NB4 (cell line): ENCODE data around the gene SVOP.
A peak's percentile ranks its signal among the peaks of the same experiment; 100 is the strongest.
"Not testable (repeated sequence)": the region's sequence is repeated elsewhere in the genome, so short reads cannot be mapped to it uniquely, and the experiment has no call there.

Source experiments
- DNase-seq: peaks from one replicate; pipeline ENCODE4 v3.0.0; 2010; ENCODE audit warnings: low read depth
- H3K4me3 ChIP-seq: one replicate; pipeline ENCODE4 v1.5.1; 2011; ENCODE audit warnings: mild to moderate bottlenecking, low read depth, low read length, moderate library complexity
- MAX ChIP-seq: IDR thresholded peaks from 2 replicates; pipeline ENCODE4 v1.6.1; 2011; ENCODE audit warnings: low read depth, low read length
- MYC ChIP-seq: IDR thresholded peaks from 2 replicates; pipeline ENCODE4 v1.6.1; 2011; ENCODE audit warnings: low read depth, low read length
- POLR2A ChIP-seq: IDR thresholded peaks from 2 replicates; pipeline ENCODE4 v1.6.1; 2011; ENCODE audit warnings: mild to moderate bottlenecking; ENCODE audit not compliant: insufficient read length; ENCODE audit errors: extremely low read depth
- TF ChIP-seq, protein P1 (sequence below): IDR thresholded peaks from one replicate; pipeline ENCODE4 v1.5.1; 2012; ENCODE audit warnings: low read depth, low read length

SVOP gene

GRCh38 chr12:109053382-109054123 lies 32.7 kb upstream of the SVOP start:
- H3K4me3 ChIP-seq, result peak overlapping the region; percentile 77
- TF ChIP-seq MAX, result no peak
- no peak for TF ChIP-seq POLR2A
- TF ChIP-seq MYC, result no peak
- TF ChIP-seq, protein P1, sequence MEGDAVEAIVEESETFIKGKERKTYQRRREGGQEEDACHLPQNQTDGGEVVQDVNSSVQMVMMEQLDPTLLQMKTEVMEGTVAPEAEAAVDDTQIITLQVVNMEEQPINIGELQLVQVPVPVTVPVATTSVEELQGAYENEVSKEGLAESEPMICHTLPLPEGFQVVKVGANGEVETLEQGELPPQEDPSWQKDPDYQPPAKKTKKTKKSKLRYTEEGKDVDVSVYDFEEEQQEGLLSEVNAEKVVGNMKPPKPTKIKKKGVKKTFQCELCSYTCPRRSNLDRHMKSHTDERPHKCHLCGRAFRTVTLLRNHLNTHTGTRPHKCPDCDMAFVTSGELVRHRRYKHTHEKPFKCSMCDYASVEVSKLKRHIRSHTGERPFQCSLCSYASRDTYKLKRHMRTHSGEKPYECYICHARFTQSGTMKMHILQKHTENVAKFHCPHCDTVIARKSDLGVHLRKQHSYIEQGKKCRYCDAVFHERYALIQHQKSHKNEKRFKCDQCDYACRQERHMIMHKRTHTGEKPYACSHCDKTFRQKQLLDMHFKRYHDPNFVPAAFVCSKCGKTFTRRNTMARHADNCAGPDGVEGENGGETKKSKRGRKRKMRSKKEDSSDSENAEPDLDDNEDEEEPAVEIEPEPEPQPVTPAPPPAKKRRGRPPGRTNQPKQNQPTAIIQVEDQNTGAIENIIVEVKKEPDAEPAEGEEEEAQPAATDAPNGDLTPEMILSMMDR, result no peak
- DNase-seq, result peak; percentile 20

DNA sequence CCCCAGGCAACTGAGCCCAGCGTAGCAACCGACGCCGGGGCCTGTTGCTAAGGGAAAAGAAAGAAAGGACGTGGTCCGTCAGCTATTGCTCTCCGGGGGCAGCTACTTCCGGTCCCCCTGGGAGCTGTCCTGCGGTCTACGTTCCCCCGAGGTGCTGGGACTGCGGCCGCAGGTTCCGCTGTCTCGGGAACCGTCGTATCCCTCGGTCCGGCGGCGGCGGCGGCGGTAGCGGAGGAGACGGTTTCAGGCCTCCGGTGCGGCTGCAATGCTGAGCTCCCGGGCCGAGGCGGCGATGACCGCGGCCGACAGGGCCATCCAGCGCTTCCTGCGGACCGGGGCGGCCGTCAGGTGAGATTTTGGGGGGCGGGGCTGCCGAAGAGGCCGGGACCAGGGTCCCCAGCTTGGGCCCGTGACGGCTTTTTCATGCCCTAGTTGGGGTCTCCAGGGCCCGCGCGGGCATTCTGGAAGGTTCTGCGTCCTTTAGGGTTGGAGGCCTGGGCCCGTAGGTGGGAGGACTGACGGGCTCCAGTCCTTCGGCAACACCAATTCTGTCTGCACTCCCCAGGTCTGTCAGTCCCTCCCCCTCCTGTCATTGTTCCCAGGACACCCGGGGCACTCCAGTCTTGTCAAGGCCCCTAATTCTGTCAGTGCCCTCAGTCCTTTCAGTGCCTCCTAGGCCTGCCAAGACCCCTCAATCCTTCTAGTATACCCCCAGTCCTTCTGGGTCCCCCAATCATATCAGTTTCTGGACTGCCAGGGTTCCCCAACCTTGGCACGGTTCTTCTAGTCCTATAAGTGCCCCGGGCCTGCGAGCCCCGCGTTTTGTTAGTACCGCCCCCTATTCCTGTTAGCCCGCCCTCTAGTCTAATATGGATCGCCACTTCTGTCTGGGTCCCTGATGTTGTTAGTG lies 31.8 kb upstream of the SVOP start, which contains the start of gene USP30:
USP30 (plus strand) TSS at position 163 of the 910 bp plus-strand sequence; CDS start at position 266, 103 bp downstream.
- TF ChIP-seq, protein P1, result no peak
- TF ChIP-seq MAX (peak; percentile 40; the same call in 1 of the 2 replicates), POLR2A (peak; percentile 33), MYC (peak; percentile 59; the same call in 1 of the 2 replicates)
- H3K4me3 ChIP-seq, result peak within 1 kb of the TSS; percentile 77
- DNase-seq, result peak; percentile 94

DNA sequence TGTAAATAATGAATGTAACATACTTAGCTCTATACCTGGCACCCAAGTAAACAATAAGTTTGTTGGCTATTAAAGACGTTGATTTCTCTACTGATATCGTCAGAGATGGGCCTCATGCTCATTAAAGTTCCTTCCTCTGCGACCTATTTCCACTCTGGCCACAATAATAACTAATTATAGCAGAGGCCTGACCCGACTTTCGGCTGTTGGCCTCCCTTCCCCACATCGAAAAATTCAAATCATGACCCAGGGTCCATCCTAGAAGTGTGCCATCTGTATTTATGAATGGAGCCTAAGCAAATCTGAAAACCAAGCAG lies 31.2 kb upstream of the SVOP start:
- DNase-seq, result no peak
- H3K4me3 ChIP-seq, result peak overlapping the region; percentile 77
- TF ChIP-seq MAX (no peak), POLR2A (no peak), MYC (no peak)
- TF ChIP-seq, protein P1, result no peak

DNA sequence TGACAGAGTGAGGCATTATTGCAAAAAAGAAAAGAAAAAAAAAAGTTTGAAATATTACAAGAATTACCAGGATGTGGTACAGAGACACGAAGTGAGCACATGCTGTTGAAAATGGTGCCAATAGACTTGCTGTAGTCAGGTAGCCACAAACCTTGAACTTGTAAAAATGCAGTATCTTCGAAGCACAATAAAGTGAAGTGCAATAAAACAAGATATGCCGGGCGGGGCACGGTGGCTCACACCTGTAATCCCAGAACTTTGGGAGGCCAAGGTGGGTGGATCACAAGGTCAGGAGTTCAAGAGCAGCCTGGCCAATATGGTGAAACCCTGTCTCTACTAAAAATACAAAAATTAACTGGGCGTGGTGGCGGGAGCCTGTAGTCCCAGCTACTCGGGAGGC lies 28.9 kb upstream of the SVOP start:
- peak; percentile 12 for DNase-seq
- H3K4me3 ChIP-seq, result not testable (repeated sequence)

DNA sequence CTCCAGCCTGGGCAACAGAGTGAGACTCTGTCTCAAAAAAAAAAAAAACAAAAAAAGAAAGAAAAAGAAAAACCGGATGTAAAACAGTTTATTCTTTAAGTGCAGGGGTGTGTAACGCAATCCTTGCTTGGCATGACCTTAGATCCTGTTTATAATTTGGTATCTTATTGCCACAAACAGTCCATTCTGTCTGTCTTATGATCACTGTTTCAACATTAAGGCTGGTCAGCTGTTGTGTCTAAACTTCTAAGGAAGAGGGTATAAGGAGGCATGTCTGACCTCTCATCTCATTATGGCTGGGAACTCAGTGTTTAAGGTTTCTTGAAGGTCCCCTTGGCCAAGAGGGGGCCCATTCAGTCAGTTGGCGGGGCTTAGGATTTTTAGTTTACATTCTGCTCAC lies 27.8 kb upstream of the SVOP start:
- not testable (repeated sequence) for DNase-seq, H3K4me3 ChIP-seq

- TF ChIP-seq MAX (no peak), POLR2A (no peak), MYC (no peak)
- TF ChIP-seq, protein P1, result no peak
- no peak for DNase-seq
- no peak overlapping the region for H3K4me3 ChIP-seq
These were observed 26.4 kb upstream of the SVOP start for GRCh38 chr12:109047081-109047805.
